Measurements from ENCODE around the gene ZNF783. TPM values are rescaled to one million over a fixed set of nuclear protein-coding genes. Genes with fewer than 3 reads are reported as not detected.

Gene ZNF783
- total and polyA plus RNA-seq, 2 donors (not counting 1 experiment from before 2014, with no cell fraction given) = 38.1 to 43.8 TPM

DNA sequence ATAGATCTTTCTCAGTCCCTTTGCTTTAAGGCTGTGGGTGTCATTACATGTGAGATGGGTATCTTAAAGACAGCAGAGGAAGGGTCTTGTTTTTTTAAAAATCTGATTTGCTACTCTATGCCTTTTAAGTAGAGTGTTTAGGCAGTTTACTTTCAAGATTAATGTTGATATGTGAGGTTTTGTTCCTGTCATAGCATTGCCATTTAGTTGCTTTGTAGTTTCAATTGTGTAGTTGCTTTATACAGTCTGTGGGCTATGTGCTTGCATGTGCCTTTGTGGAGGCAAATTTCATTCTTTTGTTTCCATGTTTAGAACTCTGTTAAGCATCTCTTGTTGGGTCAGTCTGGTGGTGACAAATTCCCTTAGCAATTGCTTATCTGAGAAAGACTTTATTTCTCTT, 54.6 kb downstream of the ZNF783 start:
- H2AFZ ChIP-seq (ENCODE audit: insufficient read depth, low read depth, low read length, poor library complexity, severe bottlenecking) = no peak overlapping the region
- H3K4me1 ChIP-seq (ENCODE audit: control insufficient read depth in 2 of 2, insufficient read depth in 2 of 2, low read length in 2 of 2) = no peaks in the 10 kb centered on the region
- H3K36me3 ChIP-seq (replicated peaks in 1 of 2; ENCODE audit: control extremely low read depth in 1 of 2, control insufficient read depth in 1 of 2, extremely low read depth in 1 of 2, insufficient read depth in 2 of 2, low read length in 1 of 2) = no peaks in the 10 kb centered on the region
- H3K4me2 ChIP-seq (replicated peaks; ENCODE audit: low read depth, low read length, poor library complexity, severe bottlenecking) = no peak overlapping the region
- Mint-ChIP-seq H3K9me3 (ENCODE audit: insufficient read depth) (no peaks in the 10 kb centered on the region), H3K27ac (no peak overlapping the region), H3K4me3 (no peak overlapping the region), H3K27me3 (peaks cover 37% of the 10 kb centered on the region), H3K4me1 (no peaks in the 10 kb centered on the region)
- H3K27ac ChIP-seq (ENCODE audit: low read length in 2 of 2) = no peak overlapping the region
- H3K27me3 ChIP-seq (replicated peaks in 1 of 4; ENCODE audit: control extremely low read depth in 1 of 4, control insufficient read depth in 3 of 4, insufficient read depth in 4 of 4, low read length in 3 of 4) = peaks cover 0 to 9% (median 4%) of the 10 kb centered on the region in 4 experiments
- CTCF ChIA-PET = no interaction called here
- ATAC-seq (ENCODE audit: low read depth) (no peak), DNase-seq (no peak)
- no peaks in the 10 kb centered on the region for H3K9me3 ChIP-seq (ENCODE audit: control extremely low read depth in 1 of 3, control insufficient read depth in 2 of 3, insufficient read depth in 1 of 3, low read length in 2 of 3)
- no peaks in the 10 kb centered on the region for H4K20me1 ChIP-seq (ENCODE audit: control insufficient read depth, insufficient read depth, low read length, poor library complexity, severe bottlenecking)
- TF ChIP-seq, protein P1, sequence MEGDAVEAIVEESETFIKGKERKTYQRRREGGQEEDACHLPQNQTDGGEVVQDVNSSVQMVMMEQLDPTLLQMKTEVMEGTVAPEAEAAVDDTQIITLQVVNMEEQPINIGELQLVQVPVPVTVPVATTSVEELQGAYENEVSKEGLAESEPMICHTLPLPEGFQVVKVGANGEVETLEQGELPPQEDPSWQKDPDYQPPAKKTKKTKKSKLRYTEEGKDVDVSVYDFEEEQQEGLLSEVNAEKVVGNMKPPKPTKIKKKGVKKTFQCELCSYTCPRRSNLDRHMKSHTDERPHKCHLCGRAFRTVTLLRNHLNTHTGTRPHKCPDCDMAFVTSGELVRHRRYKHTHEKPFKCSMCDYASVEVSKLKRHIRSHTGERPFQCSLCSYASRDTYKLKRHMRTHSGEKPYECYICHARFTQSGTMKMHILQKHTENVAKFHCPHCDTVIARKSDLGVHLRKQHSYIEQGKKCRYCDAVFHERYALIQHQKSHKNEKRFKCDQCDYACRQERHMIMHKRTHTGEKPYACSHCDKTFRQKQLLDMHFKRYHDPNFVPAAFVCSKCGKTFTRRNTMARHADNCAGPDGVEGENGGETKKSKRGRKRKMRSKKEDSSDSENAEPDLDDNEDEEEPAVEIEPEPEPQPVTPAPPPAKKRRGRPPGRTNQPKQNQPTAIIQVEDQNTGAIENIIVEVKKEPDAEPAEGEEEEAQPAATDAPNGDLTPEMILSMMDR (IDR thresholded peaks at IDR 0.05) = no peak
- no peak for TF ChIP-seq EZH2 (IDR thresholded peaks at IDR 0.05; ENCODE audit: borderline replicate concordance, insufficient read depth, low read depth, low read length, poor library complexity, severe bottlenecking)
- intact Hi-C loops (cut with micrococcal nuclease) = no loop called here
- H3K4me3 ChIP-seq (ENCODE audit: control extremely low read depth in 1 of 5, extremely low read depth in 1 of 5, insufficient read depth in 1 of 5, low read depth in 2 of 5, low read length in 4 of 5) = no peak overlapping the region
- POLR2A ChIA-PET = no interaction called here
- H3K79me2 ChIP-seq (ENCODE audit: control insufficient read depth, insufficient read depth, low read length) = no peaks in the 10 kb centered on the region
- H3K9ac ChIP-seq (ENCODE audit: low read length) = no peak overlapping the region

DNA sequence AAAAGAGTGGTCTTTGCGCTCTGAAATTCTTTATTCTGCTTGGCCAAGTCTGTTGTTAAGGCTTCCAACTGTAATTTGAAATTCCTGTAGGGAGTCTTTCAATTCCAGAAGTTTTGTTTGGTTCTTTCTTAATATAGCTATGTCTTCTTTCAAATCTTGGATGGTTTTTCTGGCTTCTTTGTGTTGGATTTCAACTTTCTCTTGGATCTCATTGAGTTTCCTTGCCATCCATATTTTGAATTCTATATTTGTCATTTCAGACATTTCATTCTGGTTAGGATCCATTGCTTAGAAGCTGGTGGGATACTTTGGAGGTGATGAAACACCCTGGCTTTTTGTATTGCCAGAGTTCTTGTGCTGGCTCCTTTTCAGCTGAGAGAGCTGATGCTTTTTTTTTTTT, 55.5 kb downstream of the ZNF783 start:
- Histone ChIP-seq H3K79me2 (ENCODE audit: control insufficient read depth, insufficient read depth, low read length) (no peaks in the 10 kb centered on the region), H3K4me1 (ENCODE audit: control insufficient read depth in 2 of 2, insufficient read depth in 2 of 2, low read length in 2 of 2) (no peaks in the 10 kb centered on the region), H3K9me3 (ENCODE audit: control extremely low read depth in 1 of 3, control insufficient read depth in 2 of 3, insufficient read depth in 1 of 3, low read length in 2 of 3) (no peaks in the 10 kb centered on the region), H3K4me2 (replicated peaks; ENCODE audit: low read depth, low read length, poor library complexity, severe bottlenecking) (no peak overlapping the region), H3K9ac (ENCODE audit: low read length) (no peak overlapping the region), H3K36me3 (replicated peaks in 1 of 2; ENCODE audit: control extremely low read depth in 1 of 2, control insufficient read depth in 1 of 2, extremely low read depth in 1 of 2, insufficient read depth in 2 of 2, low read length in 1 of 2) (no peaks in the 10 kb centered on the region), H3K27ac (ENCODE audit: low read length in 2 of 2) (no peak overlapping the region), H3K4me3 (ENCODE audit: control extremely low read depth in 1 of 5, extremely low read depth in 1 of 5, insufficient read depth in 1 of 5, low read depth in 2 of 5, low read length in 4 of 5) (no peak overlapping the region), H2AFZ (ENCODE audit: insufficient read depth, low read depth, low read length, poor library complexity, severe bottlenecking) (no peak overlapping the region), H3K27me3 (replicated peaks in 1 of 4; ENCODE audit: control extremely low read depth in 1 of 4, control insufficient read depth in 3 of 4, insufficient read depth in 4 of 4, low read length in 3 of 4) (peaks cover 0 to 9% (median 4%) of the 10 kb centered on the region in 4 experiments), H4K20me1 (ENCODE audit: control insufficient read depth, insufficient read depth, low read length, poor library complexity, severe bottlenecking) (no peaks in the 10 kb centered on the region)
- ChIA-PET POLR2A (no interaction called here), CTCF (interaction anchor here (0.6 kb wide), 1 partner anchor 65 kb away, joined by 4 read pairs; no protein-coding TSS in a partner anchor)
- Mint-ChIP-seq H3K27ac (no peak overlapping the region), H3K27me3 (peaks cover 43% of the 10 kb centered on the region), H3K9me3 (ENCODE audit: insufficient read depth) (no peaks in the 10 kb centered on the region), H3K4me3 (no peak overlapping the region), H3K4me1 (peaks cover 4% of the 10 kb centered on the region)
- WGBS (ENCODE audit: insufficient coverage) = no CpG with 5 or more reads among the region's 1 CpG
- ATAC-seq (ENCODE audit: low read depth) = no peak
- TF ChIP-seq EZH2 (IDR thresholded peaks at IDR 0.05; ENCODE audit: borderline replicate concordance, insufficient read depth, low read depth, low read length, poor library complexity, severe bottlenecking) = no peak
- TF ChIP-seq, protein P1 (IDR thresholded peaks at IDR 0.05) = no peak
- DNase-seq = no peak
- intact Hi-C loops (cut with micrococcal nuclease) = no loop called here

Data from B cell (primary cell).